Tibial nerve (tissue), 4 donors: ENCODE data around the gene B3GAT1. TPM values are rescaled to one million over a fixed set of nuclear protein-coding genes. Genes with fewer than 3 reads are reported as not detected.
A peak's percentile ranks its signal among the peaks of the same experiment; 100 is the strongest.

ENCODE experiments used
- DNase-seq, 2 donors: peaks; one replicate each; pipeline ENCODE4 v3.0.0-alpha.2; 2019; ENCODE audit warnings: low spot score in 2 of 2
- H3K27ac ChIP-seq, 4 donors: fragments of 200-600 bp; sonication (generic) in 3 of 4; one replicate each; pipeline ENCODE4 v1.5.1; 2017 to 2019; ENCODE audit warnings: mild to moderate bottlenecking in 1 of 4
- H3K27me3 ChIP-seq, 2 donors: fragments of 200-600 bp; sonication (generic) in 1 of 2; one replicate each; pipeline versions ENCODE4 v1.5.1 to v1.6.0; 2017 to 2019
- H3K36me3 ChIP-seq, 3 donors: fragments of 200-600 bp; sonication (generic); one replicate each; pipeline ENCODE4 v1.5.1; 2018 to 2019
- H3K4me1 ChIP-seq, 4 donors: fragments of 200-600 bp; sonication (generic) in 3 of 4; one replicate each; pipeline ENCODE4 v1.5.1; 2017 to 2019
- H3K4me3 ChIP-seq, 4 donors: fragments of 200-600 bp; sonication (generic) in 3 of 4; one replicate each; pipeline ENCODE4 v1.5.1; 2017 to 2019; ENCODE audit warnings: mild to moderate bottlenecking in 1 of 4, moderate library complexity in 1 of 4
- H3K9me3 ChIP-seq, 4 donors: fragments of 200-600 bp; sonication (generic) in 3 of 4; one replicate each; pipeline ENCODE4 v1.5.1; 2017 to 2019
- EP300 ChIP-seq, 2 donors: sonication (generic); formaldehyde crosslinking; IDR thresholded peaks; one replicate each; pipeline ENCODE4 v1.6.1; 2017; ENCODE audit warnings: antibody characterized with exemption in 2 of 2, mild to moderate bottlenecking in 1 of 2
- POLR2A ChIP-seq, 2 donors: fragments of 450-650 bp; IDR thresholded peaks; one replicate each; pipeline ENCODE4 v1.6.1; 2017; ENCODE audit warnings: antibody characterized with exemption in 2 of 2, mild to moderate bottlenecking in 2 of 2, moderate library complexity in 2 of 2
- WGBS, 2 donors: methylation state at CpG; one replicate each; pipeline ENCODE4 v1.1.5; 2018; 5-methylcytosine and 5-hydroxymethylcytosine counted together
- total RNA-seq, 4 donors: library from RNA; depleted of rRNA; stranded (reverse); fragments of >200 nt; gene quantifications; one replicate each; pipeline ENCODE4 v1.1.0, GENCODE V29; 2016
- TF ChIP-seq, protein P1 (sequence below), 5 experiments: fragments of 200-600 bp in 3 of 5; fragments of 450-650 bp in 2 of 5; sonication (generic) in 3 of 5; IDR thresholded peaks; one replicate each; pipeline ENCODE4 v1.5.1; 2016 to 2019; ENCODE audit warnings: antibody characterized with exemption in 5 of 5, mild to moderate bottlenecking in 3 of 5, moderate library complexity in 2 of 5

Gene B3GAT1
- total RNA-seq, 4 donors from 2014 or later = 6.6 to 18.0 (median 9.1) TPM

- no peaks in the 10 kb centered on the region for H3K4me1 ChIP-seq
- no peak overlapping the region for H3K4me3 ChIP-seq
- no peaks in the 10 kb centered on the region for H3K27me3 ChIP-seq
- DNase-seq = no peak
- TF ChIP-seq EP300 (IDR thresholded peaks at IDR 0.05) = no peak
- no peak for TF ChIP-seq POLR2A (IDR thresholded peaks at IDR 0.05)
- TF ChIP-seq, protein P1, sequence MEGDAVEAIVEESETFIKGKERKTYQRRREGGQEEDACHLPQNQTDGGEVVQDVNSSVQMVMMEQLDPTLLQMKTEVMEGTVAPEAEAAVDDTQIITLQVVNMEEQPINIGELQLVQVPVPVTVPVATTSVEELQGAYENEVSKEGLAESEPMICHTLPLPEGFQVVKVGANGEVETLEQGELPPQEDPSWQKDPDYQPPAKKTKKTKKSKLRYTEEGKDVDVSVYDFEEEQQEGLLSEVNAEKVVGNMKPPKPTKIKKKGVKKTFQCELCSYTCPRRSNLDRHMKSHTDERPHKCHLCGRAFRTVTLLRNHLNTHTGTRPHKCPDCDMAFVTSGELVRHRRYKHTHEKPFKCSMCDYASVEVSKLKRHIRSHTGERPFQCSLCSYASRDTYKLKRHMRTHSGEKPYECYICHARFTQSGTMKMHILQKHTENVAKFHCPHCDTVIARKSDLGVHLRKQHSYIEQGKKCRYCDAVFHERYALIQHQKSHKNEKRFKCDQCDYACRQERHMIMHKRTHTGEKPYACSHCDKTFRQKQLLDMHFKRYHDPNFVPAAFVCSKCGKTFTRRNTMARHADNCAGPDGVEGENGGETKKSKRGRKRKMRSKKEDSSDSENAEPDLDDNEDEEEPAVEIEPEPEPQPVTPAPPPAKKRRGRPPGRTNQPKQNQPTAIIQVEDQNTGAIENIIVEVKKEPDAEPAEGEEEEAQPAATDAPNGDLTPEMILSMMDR (IDR thresholded peaks at IDR 0.05) = no peak
- H3K9me3 ChIP-seq = peaks cover 0 to 30% (median 0%) of the 10 kb centered on the region in 4 donors
- peak overlapping the region in 2 of 4 donors; percentile 28 to 58 for H3K27ac ChIP-seq
- 77 to 80% methylated on average over 5 of the region's 5 CpGs for WGBS, 2 donors
- no peaks in the 10 kb centered on the region for H3K36me3 ChIP-seq
Measured at GRCh38 chr11:134452838-134453155, 40.8 kb upstream of the B3GAT1 start.

GRCh38 chr11:134452026-134452837 lies 40.2 kb upstream of the B3GAT1 start:
- Histone ChIP-seq H3K36me3 (no peaks in the 10 kb centered on the region), H3K4me1 (no peaks in the 10 kb centered on the region), H3K9me3 (peaks cover 0 to 26% (median 0%) of the 10 kb centered on the region in 4 donors), H3K27ac (peak overlapping the region in 1 of 4 donors; percentile 73), H3K27me3 (no peaks in the 10 kb centered on the region), H3K4me3 (no peak overlapping the region)
- 56 to 63% methylated on average over 10 to 14 of the region's 14 CpGs for WGBS, 2 donors
- TF ChIP-seq, protein P1 (IDR thresholded peaks at IDR 0.05) = no peak
- TF ChIP-seq EP300 (IDR thresholded peaks at IDR 0.05) (peak in 1 of 2 donors; percentile 44), POLR2A (IDR thresholded peaks at IDR 0.05) (no peak)
- DNase-seq = no peak

DNA sequence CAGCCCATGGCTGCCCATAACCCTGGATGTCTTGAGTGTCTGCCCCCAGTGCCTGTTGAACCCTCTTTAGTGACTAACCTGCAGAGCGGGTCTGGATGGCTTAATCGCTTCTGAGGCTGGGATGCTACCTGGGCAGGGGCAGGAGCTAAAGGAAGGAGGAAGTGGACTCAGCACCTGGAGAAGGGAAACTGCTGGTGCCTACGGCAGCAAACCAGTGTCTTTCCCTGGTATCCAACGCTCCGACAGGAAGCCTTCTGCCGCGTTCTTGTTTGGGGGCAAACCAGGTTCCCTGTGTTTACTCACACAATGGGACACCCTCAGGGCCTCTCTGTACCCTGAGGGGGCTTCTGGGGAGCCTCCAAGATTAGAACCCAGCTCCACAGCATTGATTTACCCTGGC lies 38.1 kb upstream of the B3GAT1 start:
- H3K4me3 ChIP-seq = no peak overlapping the region
- H3K4me1 ChIP-seq = no peaks in the 10 kb centered on the region
- TF ChIP-seq EP300 (IDR thresholded peaks at IDR 0.05) (no peak), POLR2A (IDR thresholded peaks at IDR 0.05) (no peak)
- TF ChIP-seq, protein P1 (IDR thresholded peaks at IDR 0.05) = no peak
- peaks cover 0 to 13% (median 0%) of the 10 kb centered on the region in 4 donors for H3K9me3 ChIP-seq
- WGBS, 2 donors = 80 to 85% methylated on average over 7 of the region's 7 CpGs
- no peaks in the 10 kb centered on the region for H3K27me3 ChIP-seq
- DNase-seq = no peak
- H3K27ac ChIP-seq = no peak overlapping the region
- H3K36me3 ChIP-seq = no peaks in the 10 kb centered on the region

GRCh38 chr11:134449713-134450112 lies 37.7 kb upstream of the B3GAT1 start:
- no peak for DNase-seq
- Histone ChIP-seq H3K36me3 (no peaks in the 10 kb centered on the region), H3K4me1 (no peaks in the 10 kb centered on the region), H3K9me3 (peaks cover 0 to 13% (median 0%) of the 10 kb centered on the region in 4 donors), H3K4me3 (no peak overlapping the region), H3K27ac (no peak overlapping the region), H3K27me3 (no peaks in the 10 kb centered on the region)
- TF ChIP-seq EP300 (IDR thresholded peaks at IDR 0.05) = no peak
- TF ChIP-seq, protein P1 (IDR thresholded peaks at IDR 0.05) = no peak
- no peak for TF ChIP-seq POLR2A (IDR thresholded peaks at IDR 0.05)
- 69 to 82% methylated on average over 7 of the region's 7 CpGs for WGBS, 2 donors

DNA sequence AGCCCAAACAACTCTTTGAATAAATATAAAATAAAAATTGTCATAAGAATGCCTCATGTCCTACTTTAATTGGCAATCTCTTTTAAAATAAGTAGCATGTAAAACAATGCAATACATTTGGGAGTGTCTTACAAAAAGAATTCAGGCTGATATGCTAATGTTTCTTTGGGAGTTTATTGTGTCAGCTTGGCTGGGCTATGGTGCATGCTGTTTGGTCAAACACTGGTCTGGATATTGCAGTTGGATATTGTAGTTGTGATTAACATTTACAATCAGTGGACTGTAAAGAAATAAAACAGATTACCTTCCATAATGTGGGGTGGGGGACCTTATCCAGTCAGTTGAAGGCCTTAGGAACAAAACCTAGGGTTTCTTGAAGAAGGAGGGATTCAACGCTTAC lies 37.0 kb upstream of the B3GAT1 start:
- no peaks in the 10 kb centered on the region for H3K4me1 ChIP-seq
- no peak overlapping the region for H3K27ac ChIP-seq
- H3K27me3 ChIP-seq = no peaks in the 10 kb centered on the region
- H3K4me3 ChIP-seq = no peak overlapping the region
- no peak for TF ChIP-seq EP300 (IDR thresholded peaks at IDR 0.05)
- no peak for TF ChIP-seq POLR2A (IDR thresholded peaks at IDR 0.05)
- TF ChIP-seq, protein P1 (IDR thresholded peaks at IDR 0.05) = no peak
- H3K36me3 ChIP-seq = no peaks in the 10 kb centered on the region
- H3K9me3 ChIP-seq = peaks cover 0 to 13% (median 0%) of the 10 kb centered on the region in 4 donors
- WGBS, 2 donors = 76 to 94% methylated on average over 1 of the region's 1 CpG
- DNase-seq = no peak
